Activated T-cell treated with anti-CD3 and anti-CD28 coated beads, Interleukin-2, amount 50 U/mL, for 1 hour (primary cell): ENCODE results near the gene FNIP2.
"Not testable (repeated sequence)": the region's sequence is repeated elsewhere in the genome, so short reads cannot be mapped to it uniquely, and the experiment has no call there.

ENCODE experiments used
- DNase-seq: peaks from one replicate; pipeline ENCODE4 v3.0.0-alpha.2; 2020

The FNIP2 gene

DNA sequence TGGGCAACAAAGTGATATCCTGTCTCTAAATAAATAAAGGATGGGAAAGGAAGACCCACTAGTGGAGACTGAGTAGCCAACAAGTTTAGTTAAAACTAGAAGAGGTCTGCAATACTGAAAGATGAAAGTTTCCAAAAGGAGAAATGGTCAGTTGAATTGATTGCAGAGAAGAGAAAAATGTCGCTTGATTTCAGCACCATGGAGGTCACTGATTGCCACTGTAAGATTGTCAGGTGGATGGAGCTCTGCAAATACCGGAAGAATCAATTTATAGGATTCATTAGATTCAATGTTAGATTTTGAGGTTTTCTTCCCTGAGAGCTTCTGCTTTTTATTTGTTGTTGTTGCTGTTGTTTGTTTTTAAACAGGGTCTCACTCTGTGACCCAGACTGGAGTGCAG, 5.4 kb upstream of the FNIP2 start:
- no peak for DNase-seq

DNA sequence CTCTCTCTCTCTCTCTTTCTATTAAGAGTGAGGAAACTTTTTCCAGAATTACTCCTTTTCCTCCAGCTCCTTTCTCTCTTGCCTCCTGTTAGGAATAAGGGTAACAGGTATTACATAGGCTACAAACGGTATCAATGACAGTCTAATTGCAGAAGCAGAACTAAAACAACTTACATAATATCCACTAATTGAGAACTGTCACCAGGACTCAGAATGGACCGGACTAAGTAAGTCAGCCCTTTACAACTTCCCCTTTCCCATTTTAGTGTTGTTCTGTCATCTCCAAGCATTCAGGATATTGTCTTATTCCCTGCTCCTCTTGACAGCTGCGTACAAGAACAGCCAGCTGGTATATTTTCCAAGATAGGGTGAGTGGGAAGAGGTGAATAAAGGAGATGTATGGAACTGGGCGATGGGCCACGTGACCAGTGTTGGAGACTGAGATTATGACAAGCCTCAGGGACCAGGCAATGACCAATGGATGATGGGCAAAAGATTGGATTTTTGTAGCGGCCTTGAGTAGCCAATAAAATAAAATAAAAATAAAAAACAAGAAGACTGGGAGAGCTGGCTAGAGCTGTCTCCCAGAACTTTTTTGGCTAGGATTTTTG, 2.3 kb upstream of the FNIP2 start:
- DNase-seq: no peak

DNA sequence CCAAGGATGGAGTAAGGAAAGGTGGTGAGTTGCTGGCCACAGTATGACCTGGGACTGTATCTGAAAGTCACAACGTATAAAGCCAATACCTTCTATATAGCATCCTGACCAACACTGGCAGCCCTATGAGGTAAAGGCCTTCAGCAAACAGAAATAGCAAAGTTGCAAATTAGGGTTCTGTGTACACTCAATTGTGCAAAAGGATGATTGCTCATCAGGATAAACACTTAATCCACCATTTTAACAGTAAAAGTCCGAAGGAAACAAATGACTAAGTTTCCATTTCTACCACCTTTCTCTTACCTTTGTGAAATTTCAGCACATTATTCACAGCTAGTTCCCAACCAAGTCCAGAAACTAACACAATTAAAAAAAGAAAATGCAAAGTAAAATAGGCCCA, 1.4 kb upstream of the FNIP2 start:
- DNase-seq: no peak

DNA sequence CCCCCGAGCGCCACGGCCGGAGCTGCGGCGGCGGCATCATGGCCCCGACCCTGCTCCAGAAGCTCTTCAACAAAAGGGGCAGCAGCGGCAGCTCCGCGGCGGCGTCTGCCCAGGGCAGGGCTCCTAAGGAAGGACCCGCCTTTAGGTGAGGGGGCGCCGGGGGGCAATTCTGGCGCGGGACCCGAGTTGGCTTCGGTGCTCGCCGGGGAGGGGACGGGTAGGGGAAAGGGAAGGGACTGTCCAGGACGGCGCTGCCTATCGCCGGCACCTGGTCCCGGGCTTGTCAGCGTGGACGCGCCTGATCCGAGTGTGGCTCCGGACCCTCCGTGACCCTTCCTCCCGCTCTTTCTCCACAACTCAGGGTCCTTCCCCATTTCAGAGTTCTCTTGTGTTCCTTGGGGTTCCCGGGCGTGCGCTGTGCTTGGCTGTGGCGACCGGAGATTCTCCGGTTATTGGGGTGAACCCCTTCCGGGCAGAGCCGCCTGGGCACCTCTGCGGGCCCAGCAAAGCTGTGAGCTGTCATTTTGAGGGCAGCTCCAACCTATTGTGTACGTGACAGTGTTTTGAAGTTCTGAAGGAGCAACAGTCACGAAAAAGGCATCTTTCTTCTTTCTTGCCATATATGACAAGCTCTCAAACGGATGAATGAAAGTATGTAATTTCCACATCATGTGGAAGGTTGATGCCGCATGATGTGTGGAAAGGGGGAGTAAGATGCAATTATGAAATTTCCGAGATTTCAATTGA, 522 bp downstream of the FNIP2 start:
- peak; percentile 60 for DNase-seq

DNA sequence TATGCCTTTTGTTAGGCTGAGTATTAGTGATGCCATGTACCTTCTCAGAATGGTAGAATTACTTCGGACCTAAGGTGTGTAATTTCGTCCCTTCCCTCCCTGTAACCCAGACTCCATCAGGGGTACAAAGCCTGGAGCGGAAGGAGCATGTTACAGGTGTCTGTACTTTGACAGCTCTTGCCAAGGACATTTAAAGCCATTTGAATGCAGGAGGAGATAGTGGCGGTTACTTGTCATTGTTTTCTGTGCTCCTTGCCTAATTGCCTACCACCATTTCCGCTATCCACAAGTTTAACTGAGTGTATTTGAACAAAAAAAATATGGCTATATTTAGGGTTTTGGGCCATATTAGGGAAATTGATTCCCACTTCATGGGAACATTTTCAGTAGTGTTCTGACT, 1.8 kb downstream of the FNIP2 start:
- DNase-seq: no peak

DNA sequence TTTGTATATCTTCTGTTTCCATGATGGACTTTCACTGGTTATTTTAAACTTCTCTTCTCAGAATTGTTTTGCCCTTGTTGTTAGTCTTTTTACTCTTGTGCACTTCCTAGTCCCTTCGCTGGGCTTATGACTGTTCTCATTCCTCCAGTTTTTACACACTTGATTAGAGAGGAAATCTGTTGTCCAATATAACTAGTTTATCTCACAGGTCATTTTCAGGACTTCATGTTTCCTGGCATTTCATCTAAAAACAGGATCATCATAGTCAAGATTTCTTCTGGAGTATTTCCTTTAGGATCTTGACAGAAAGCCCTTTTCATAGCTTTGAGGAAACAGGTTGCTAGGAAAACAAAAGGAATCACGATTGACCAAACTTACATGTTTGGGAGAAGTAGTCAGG, 3.0 kb downstream of the FNIP2 start:
- DNase-seq: no peak

DNA sequence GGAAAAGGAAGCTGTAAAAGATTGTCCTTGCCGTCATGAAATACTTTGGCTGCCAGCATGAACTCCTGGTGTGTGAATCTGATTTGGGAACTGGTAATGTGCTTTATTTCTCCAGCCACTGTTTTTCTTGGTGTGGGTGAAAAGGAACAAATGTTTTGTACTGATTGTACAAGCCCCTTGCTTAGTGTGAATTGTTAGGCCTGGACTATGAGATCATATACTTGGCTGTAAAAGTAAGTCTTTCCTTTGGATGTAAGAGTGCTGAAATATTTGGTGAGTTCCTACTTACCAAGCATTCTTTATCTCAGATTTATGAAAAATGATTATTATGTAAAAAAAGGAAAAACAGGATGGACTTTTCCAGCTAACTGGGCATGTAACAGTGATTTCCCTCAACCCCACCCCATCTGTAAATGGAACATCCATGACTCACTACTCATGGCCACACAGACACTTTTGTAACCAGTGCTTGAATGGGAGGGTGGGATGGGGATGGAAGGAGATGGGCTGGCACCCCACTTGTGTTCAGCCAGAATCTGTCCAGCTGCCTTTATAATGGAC, 6.3 kb downstream of the FNIP2 start:
- DNase-seq: no peak

DNA sequence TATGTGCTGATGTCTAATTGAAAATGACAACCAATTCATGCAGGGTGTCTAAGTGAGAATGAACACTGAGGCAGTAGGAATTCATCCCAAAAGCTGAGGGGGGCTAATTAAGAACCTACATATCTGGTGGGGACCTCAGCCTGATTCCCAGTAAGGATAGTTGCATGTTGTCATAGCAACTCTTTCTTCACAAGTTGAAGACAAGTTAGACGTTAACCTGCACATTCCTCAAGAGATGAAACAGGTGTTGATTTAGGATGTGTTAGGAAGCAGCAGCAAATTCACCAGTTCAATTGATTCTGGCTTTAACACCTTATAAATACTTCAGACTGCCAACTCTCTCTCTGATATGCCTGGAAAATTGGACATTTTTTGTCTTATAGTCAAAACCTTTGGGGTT, 7.3 kb downstream of the FNIP2 start:
- DNase-seq: no peak

DNA sequence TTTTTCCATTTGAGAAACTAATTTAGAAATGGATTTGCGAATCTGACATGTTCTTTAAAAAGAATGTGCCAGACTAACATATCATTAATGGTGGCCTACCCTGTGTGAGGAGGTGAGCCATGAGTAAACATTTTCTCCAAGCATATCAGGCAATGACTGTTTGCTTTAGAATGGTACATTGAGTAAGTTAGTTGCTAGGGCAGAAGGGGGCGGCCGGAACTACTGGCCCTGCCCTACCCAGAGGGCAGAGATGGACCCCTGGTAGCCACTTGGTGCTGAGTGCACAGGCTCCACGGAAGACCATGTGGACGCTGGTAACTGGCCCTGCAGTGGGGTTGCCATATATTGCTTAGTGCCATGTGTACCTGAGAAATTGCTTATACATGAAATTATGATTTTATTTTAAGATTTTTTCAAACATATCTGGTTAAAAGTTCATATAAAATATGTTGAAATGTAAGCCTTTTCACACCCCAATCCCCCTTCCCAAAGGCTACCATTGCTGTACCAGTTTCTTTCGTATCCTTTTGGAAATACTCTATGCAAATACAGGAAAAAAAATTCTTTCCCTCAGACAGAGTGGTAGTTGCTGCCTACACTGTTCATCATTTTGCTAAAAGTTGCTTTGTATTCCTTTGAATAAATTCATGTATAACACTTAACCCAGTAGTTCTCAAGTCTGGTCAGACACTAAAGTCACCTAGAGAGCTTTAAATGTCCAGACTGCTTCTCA, 8.8 kb downstream of the FNIP2 start:
- DNase-seq: no peak

DNA sequence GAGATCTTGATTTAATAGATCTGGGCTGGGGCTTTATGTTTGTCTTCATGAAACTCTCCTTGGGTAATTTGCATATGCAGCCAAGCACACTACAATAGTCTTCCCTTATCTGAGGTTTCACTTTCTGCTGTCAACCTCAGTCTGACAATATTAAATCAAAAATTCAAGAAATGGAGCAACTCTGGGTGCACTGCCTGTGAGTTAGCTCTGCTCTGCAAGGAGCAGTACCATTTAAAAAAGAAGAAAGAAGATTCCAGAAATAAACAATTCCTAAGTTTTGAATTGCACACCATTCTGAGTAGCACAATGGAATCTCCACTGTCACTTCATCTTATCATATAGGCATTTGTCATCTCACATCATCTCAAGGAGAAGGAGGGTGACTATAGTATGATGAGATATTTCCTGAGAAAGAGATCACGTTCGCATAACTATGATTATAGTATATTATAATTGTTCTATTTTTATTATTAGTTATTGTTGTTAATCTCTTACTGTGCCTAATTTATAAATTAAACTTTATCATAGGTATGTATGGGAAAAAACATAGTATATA, 9.4 kb downstream of the FNIP2 start:
- DNase-seq: no peak

DNA sequence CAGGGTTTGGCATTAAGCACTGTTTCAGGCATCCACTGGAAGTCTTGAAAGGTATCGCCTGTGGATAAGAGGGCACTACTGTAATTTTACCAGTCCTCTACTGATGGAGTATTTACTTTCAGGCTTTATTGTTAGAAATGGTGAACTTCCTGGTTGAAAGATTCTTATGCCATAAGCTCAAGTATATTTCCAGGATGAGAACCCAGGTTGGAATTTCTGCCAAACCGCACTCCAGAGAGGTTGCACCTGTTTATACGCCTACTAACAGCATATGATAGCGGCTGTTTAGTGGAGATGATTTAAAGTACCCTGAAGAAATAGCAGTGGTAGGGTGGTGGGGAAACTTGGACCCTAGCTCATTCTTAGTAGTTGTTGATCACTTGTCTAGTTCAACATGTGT, 9.9 kb downstream of the FNIP2 start:
- DNase-seq: no peak

DNA sequence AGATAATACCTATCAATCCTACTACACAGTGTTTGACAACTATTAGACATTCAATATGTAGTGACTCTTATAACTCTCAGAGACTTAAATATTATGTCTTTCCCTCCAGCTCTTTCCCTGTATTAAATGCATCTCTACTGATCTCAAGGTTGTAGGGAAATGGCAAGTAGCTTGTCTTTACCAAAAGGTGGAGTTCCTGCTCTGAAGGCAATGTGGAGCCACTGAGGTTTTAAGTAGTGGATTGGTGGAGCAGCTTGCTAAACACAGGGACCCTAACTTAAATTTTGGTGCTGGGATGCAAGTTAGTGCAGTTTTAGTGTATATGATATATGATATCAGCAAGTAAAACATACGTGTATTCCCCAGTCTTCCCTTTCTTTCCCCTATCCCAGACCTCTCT, 13.1 kb downstream of the FNIP2 start:
- DNase-seq: no peak

DNA sequence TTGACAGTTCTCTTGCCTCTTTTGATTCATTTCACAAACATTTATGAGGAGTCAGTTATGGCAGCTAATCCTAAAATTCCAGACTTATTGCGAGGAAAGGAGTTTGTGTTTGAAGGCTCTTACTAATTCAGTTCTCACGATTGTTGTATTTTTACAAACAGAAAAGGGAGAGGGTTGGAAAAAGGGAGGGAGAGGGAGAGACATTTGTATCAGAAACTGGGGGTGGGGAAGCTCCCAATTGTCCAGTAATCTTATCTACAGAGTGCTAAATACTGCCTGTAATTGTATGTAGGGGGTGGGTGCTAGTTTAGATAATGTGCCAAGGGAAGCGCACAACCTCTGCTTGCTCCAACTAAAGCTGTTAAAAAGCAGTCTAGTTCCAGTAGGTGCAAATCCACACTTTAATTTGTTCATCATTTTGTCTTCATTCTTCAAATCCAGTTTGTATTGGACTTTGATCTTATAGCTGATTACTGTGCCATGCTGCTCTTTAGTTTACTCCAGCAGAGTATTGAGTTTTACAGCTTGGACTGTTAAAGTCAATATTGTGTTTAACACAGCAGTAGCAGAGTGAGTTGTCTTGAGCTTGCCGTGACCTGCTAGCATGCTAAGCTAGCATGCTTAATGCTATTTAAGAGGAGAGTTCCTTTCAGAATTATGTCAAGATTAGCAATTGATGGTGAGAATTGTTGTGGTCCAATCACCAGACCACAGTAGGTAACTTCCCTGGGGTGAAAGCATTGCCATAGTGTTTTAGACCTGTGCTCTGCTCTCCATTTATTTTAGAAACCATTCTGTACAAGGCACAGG, 13.9 kb downstream of the FNIP2 start:
- no peak for DNase-seq

DNA sequence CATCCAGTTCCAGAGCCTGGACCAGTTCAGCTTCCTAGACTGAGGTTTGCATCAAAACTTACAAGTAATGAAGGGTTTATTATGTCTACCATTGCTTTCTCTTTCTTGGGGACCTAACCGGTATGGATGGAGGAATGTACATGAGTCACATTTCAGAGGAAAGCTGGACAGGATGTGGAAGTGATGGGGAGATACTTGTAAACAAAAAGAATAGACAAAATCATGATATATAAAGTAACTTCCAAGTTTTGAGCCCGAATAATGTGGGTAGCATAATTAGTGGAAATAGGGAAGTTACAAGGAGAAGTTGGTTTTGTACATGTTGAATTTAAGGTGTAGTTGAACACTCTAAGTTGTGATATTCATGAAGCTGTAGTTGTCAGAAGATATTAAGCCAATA, 15.0 kb downstream of the FNIP2 start:
- DNase-seq: no peak

DNA sequence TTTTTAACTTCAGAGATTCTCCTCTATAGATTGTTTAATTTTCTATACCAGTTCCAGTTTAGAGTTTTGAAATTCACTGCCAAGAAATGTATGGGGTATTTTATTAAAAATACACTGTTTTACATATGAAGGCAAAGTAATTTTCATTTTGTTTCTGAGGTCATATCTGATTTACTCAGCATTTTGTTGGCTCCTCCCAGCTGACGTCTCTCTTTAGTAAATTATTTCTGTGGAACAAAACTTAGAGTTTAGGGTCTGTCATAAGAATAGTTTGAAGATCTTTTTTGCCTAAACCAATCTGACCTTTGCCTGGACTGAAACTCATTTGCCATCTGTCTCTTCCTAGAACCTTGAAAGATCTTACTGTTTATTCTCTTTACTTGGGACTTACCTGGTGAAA, 16.9 kb downstream of the FNIP2 start:
- no peak for DNase-seq

DNA sequence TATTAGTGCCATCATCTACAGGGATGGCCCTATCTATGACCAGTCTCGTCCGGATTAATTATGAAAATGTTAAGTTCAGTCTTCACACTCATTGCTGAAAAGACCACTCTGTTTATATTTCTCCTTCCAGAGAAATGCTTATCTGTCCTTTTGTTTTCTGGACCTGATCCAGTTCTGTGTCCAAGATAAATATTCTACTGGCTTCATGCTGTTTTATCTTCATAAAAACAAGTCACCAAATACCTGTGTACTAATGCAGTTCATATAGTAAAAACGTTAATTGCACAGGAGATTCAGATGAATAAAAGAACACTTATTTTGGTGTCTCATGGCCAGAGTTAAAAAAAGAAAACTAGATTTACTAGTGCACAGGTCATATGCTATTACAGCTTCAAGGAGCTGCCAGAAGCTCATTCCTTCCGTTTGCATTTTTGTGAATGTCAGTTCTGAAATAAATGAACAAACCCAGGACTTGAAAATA, 17.3 kb downstream of the FNIP2 start:
- no peak for DNase-seq

DNA sequence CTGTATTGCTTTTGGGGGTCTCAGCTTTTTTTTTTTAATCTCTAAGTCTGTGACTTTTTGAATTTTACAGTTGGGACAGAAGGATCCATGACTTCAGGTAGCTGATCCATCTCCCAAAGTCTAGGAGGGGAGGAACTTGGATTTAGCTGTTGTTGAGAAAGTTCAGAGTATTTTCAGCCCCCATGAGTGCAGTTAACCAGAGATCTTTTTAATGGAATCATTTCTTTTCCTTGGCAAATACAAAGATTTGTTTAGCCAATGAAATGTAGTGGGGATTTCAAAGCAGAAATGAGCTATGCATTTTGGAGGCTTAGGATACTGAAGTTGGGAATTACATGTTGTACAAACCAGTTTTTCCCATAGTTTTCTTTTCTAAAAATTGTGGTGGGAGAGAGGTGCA, 18.1 kb downstream of the FNIP2 start:
- DNase-seq: no peak

DNA sequence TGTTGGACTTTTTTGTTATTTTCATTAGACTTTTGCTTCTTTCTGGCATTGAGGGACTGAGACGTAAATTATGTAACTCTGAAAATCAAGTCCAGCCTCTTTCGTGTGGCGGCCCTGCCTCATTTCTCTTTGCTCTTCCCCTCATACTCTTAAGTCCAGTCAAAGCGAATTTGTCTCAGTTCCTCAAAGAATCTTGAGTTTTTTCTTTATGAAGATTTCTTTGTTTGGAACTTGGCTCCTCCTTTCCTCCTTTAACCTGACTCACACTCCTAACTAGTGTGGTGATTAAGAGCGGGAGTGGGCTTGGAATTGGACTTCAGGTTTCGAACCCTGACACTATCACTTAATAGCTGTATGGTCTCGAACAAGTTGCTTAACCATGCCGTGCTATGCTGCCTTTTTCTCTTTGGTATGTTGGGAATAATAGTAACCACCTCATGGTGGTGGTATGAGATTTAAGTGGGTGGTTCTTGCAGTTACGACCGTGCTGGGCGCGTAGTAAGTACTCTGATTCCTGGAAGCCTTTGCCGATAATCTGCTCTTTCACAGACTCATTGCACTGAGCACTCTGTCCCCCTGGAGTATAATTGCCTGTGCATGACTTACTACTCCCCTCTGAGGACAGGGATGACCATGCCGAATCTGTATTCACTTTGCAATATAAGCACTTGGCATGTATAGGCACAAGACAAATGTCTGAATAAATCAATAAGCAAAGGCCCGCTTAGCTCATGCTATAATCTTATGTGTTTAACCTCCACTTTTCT, 19.1 kb downstream of the FNIP2 start:
- no peak for DNase-seq

DNA sequence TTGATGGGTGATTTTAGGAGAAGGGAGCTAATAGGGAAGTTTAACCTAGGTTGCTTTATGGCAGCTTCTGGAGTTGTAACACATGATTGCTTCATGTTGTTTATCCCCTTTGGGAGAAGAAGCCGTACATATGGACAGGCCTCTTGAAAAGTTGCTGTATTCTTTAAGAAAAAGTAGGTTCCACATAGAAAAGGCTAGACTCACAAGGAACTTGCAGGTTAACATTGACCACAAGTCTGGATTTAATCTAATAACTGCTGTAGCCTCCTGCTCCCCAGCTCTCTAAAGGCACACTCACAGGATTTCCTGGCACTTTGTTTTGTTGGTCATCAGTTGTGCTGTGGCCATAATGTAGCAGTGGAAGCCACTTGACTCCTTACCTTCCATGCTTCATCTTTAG, 19.7 kb downstream of the FNIP2 start:
- no peak for DNase-seq

DNA sequence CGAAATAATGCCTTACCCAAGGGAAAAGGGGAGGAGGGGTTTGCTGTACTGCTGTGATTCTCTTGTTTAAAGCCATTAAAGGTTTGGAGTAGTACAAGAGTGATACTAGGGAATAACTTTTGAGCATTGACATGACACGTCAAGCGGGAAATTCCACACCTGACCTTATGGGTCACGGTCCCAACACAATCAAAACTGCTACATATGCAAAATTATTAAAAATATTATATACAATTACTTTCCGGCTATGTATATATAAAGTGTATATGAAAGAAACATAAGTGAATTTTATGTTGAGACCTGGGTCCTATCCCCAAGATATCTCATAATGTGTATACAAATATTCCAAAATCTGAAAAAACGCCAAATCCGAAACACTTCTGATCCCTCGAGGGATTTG, 21.0 kb downstream of the FNIP2 start:
- no peak for DNase-seq

DNA sequence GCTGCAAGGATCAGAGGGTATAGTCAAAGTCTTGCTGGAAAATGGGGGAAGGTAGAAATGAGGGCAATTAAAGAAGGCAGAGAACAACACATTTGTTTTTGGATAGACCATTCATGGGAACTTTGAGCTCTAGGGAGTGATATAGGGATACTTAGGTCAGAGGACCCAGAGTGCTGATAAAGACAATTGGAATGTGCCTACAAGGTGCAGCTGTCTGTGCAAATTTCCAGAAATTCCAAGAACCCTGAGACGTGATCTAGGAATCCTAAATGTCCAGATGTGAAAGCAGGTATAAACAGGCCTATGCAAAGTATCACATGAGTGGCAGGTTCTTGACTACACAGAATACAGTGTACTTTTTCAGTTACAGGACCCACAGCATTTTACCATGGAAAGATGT, 24.2 kb downstream of the FNIP2 start:
- no peak for DNase-seq

DNA sequence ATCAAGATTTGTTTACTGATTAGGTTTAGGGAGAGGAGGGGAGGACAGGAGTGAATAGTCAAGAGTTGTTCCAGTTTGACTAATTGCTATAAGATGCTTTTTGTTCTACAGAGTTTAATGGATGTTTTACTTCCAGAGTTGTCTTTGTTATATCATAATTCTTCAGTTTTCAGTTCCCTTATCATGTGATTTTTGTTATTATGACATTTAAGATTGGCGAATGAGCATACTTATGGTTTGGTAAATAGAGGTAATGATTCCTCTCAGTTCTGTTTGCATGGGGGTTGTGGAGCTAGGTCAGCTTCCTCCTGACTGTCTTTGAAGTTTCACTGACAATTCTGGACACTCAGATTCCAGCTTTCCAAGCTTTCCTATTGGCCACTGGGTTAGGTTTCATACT, 24.6 kb downstream of the FNIP2 start:
- not testable (repeated sequence) for DNase-seq
